Measurements from ENCODE around the gene RAD52.

The RAD52 gene

GRCh38 chr12:912466-913235, 36.8 kb downstream of the RAD52 start:
- no peak for TF ChIP-seq CTCF (IDR thresholded peaks at IDR 0.05; ENCODE audit: insufficient read depth, low read length, poor library complexity, severe bottlenecking)
- DNase-seq (ENCODE audit: extremely low read depth, insufficient read length): no peak
- H3K27me3 ChIP-seq (replicated peaks; ENCODE audit: control insufficient read depth, insufficient read depth, low read length): no peaks in the 10 kb centered on the region
- no peak overlapping the region for H3K4me3 ChIP-seq (replicated peaks; ENCODE audit: low read depth, low read length)
- H3K36me3 ChIP-seq (ENCODE audit: control insufficient read depth, insufficient read depth, low read length): peaks cover 31% of the 10 kb centered on the region

- no peak for TF ChIP-seq CTCF (IDR thresholded peaks at IDR 0.05; ENCODE audit: insufficient read depth, low read length, poor library complexity, severe bottlenecking)
- no peak for DNase-seq (ENCODE audit: extremely low read depth, insufficient read length)
- Histone ChIP-seq H3K27me3 (replicated peaks; ENCODE audit: control insufficient read depth, insufficient read depth, low read length) (no peaks in the 10 kb centered on the region), H3K4me3 (replicated peaks; ENCODE audit: low read depth, low read length) (no peak overlapping the region), H3K36me3 (ENCODE audit: control insufficient read depth, insufficient read depth, low read length) (peaks cover 31% of the 10 kb centered on the region)
Measured at GRCh38 chr12:911191-911826, 38.2 kb downstream of the RAD52 start.

GRCh38 chr12:910416-910815, 39.1 kb downstream of the RAD52 start:
- Histone ChIP-seq H3K4me3 (replicated peaks; ENCODE audit: low read depth, low read length) (no peak overlapping the region), H3K27me3 (replicated peaks; ENCODE audit: control insufficient read depth, insufficient read depth, low read length) (no peaks in the 10 kb centered on the region), H3K36me3 (ENCODE audit: control insufficient read depth, insufficient read depth, low read length) (peaks cover 36% of the 10 kb centered on the region)
- no peak for DNase-seq (ENCODE audit: extremely low read depth, insufficient read length)
- no peak for TF ChIP-seq CTCF (IDR thresholded peaks at IDR 0.05; ENCODE audit: insufficient read depth, low read length, poor library complexity, severe bottlenecking)

- Histone ChIP-seq H3K36me3 (ENCODE audit: control insufficient read depth, insufficient read depth, low read length) (peaks cover 34% of the 10 kb centered on the region), H3K4me3 (replicated peaks; ENCODE audit: low read depth, low read length) (no peak overlapping the region), H3K27me3 (replicated peaks; ENCODE audit: control insufficient read depth, insufficient read depth, low read length) (no peaks in the 10 kb centered on the region)
- TF ChIP-seq CTCF (IDR thresholded peaks at IDR 0.05; ENCODE audit: insufficient read depth, low read length, poor library complexity, severe bottlenecking): no peak
- no peak for DNase-seq (ENCODE audit: extremely low read depth, insufficient read length)
Measured at GRCh38 chr12:909861-910260, 39.6 kb downstream of the RAD52 start.

- TF ChIP-seq CTCF (IDR thresholded peaks at IDR 0.05; ENCODE audit: insufficient read depth, low read length, poor library complexity, severe bottlenecking): no peak
- Histone ChIP-seq H3K27me3 (replicated peaks; ENCODE audit: control insufficient read depth, insufficient read depth, low read length) (no peaks in the 10 kb centered on the region), H3K36me3 (ENCODE audit: control insufficient read depth, insufficient read depth, low read length) (peaks cover 36% of the 10 kb centered on the region), H3K4me3 (replicated peaks; ENCODE audit: low read depth, low read length) (no peak overlapping the region)
- DNase-seq (ENCODE audit: extremely low read depth, insufficient read length): no peak
Measured at GRCh38 chr12:907413-908185, 41.9 kb downstream of the RAD52 start.

All from GM06990 (cell line).